NT2/D1 (cell line): Measurements from ENCODE around the gene HDAC7.

Source experiments
- YY1 ChIP-seq: IDR thresholded peaks from 2 replicates; pipeline ENCODE4 v1.6.1; 2011; ENCODE audit not compliant: insufficient read length, insufficient read depth
- ZNF274 ChIP-seq: IDR thresholded peaks from 2 replicates; pipeline ENCODE4 v1.6.1; 2011; ENCODE audit warnings: mild to moderate bottlenecking, low read depth, low read length

DNA sequence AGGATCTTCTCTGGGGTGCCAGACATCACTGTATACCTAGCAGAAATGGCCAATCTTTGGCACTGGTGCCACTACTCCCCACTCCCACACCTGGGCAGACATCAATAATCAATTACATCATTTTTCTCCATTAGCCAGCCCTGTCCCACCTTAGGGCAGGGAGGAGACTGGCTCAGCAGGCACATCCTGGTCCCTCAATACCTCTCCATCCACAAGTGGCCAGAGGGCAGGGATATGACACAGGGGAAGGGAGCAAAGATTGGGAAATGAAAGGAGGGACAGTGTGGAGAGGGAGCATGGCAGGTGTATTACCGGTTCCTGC is 71.2 kb downstream of the HDAC7 start:
- TF ChIP-seq ZNF274 (no peak), YY1 (no peak)
